DND-41 (cell line): ENCODE data around the gene FAM229A.

Experiments
- EZH2 ChIP-seq: IDR thresholded peaks from 3 replicates; pipeline ENCODE4 v1.6.1; 2012; ENCODE audit warnings: borderline replicate concordance, low read depth, mild to moderate bottlenecking, moderate library complexity, low read length, inconsistent platforms; ENCODE audit not compliant: severe bottlenecking
- TF ChIP-seq, protein P1 (sequence below): IDR thresholded peaks from 2 replicates; pipeline ENCODE4 v1.5.1; 2012; ENCODE audit warnings: borderline replicate concordance, low read length, moderate library complexity, mild to moderate bottlenecking; ENCODE audit not compliant: poor library complexity, severe bottlenecking; ENCODE audit errors: extremely low read depth

DNA sequence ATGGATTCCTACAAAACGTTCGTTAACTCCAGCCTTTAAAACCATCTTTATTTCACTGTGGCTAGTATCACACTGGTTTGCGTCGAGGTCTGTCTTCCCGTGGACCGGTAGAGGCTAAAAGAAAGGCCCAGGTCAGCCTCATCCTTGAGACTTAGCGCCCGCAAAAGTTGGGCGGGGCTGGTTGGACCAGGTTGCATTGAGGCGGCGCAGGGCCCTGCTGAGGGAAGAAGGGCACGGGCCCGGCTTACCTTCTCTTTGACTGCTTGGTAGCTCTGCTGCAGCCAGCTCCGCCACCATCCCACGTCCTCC lies 31.5 kb upstream of the FAM229A start:
- TF ChIP-seq, protein P1, sequence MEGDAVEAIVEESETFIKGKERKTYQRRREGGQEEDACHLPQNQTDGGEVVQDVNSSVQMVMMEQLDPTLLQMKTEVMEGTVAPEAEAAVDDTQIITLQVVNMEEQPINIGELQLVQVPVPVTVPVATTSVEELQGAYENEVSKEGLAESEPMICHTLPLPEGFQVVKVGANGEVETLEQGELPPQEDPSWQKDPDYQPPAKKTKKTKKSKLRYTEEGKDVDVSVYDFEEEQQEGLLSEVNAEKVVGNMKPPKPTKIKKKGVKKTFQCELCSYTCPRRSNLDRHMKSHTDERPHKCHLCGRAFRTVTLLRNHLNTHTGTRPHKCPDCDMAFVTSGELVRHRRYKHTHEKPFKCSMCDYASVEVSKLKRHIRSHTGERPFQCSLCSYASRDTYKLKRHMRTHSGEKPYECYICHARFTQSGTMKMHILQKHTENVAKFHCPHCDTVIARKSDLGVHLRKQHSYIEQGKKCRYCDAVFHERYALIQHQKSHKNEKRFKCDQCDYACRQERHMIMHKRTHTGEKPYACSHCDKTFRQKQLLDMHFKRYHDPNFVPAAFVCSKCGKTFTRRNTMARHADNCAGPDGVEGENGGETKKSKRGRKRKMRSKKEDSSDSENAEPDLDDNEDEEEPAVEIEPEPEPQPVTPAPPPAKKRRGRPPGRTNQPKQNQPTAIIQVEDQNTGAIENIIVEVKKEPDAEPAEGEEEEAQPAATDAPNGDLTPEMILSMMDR, result no peak
- no peak for TF ChIP-seq EZH2
